Sigmoid colon (tissue), 7 donors: ENCODE results near the gene SUSD6. TPM values are rescaled to one million over a fixed set of nuclear protein-coding genes. Genes with fewer than 3 reads are reported as not detected.
"Not testable (repeated sequence)": the region's sequence is repeated elsewhere in the genome, so short reads cannot be mapped to it uniquely, and the experiment has no call there.

Source experiments
- DNase-seq: peaks from one replicate; pipeline ENCODE4 v3.0.0-alpha.2; 2019
- H3K27ac ChIP-seq, 4 donors: fragments of 200-600 bp; sonication (generic); one replicate each; pipeline ENCODE4 v1.5.1; 2016 to 2019; ENCODE audit warnings: mild to moderate bottlenecking in 1 of 4
- H3K27me3 ChIP-seq, 3 donors: fragments of 200-600 bp; sonication (generic); one replicate each; pipeline ENCODE4 v1.5.1; 2019; ENCODE audit warnings: mild to moderate bottlenecking in 1 of 3
- H3K36me3 ChIP-seq, 4 donors: fragments of 200-600 bp; sonication (generic); one replicate each; pipeline ENCODE4 v1.5.1; 2016 to 2019
- H3K4me1 ChIP-seq, 4 donors: fragments of 200-600 bp; sonication (generic); one replicate each; pipeline ENCODE4 v1.5.1; 2017 to 2019
- H3K4me3 ChIP-seq, 4 donors: fragments of 200-600 bp; sonication (generic); one replicate each; pipeline ENCODE4 v1.5.1; 2017 to 2019; ENCODE audit warnings: mild to moderate bottlenecking in 2 of 4, moderate library complexity in 1 of 4
- H3K9me3 ChIP-seq, 4 donors: fragments of 200-600 bp in 3 of 4; sonication (generic) in 3 of 4; one replicate each; pipeline versions ENCODE4 v1.5.1 to v1.6.1; 2013 to 2019
- CTCF ChIP-seq, 4 experiments: fragments of 450-650 bp in 3 of 4; fragments of 200-600 bp in 1 of 4; IDR thresholded peaks; one replicate each; pipeline ENCODE4 v1.5.1; 2016 to 2019; ENCODE audit warnings: antibody characterized with exemption in 4 of 4, mild to moderate bottlenecking in 3 of 4, moderate library complexity in 2 of 4
- EP300 ChIP-seq, 4 donors: sonication (generic); formaldehyde crosslinking; IDR thresholded peaks; one replicate each; pipeline ENCODE4 v1.6.1; 2017; ENCODE audit warnings: antibody characterized with exemption in 4 of 4
- POLR2A ChIP-seq, 2 donors: fragments of 450-650 bp; IDR thresholded peaks; one replicate each; pipeline ENCODE4 v1.6.1; 2016; ENCODE audit warnings: antibody characterized with exemption in 2 of 2, mild to moderate bottlenecking in 2 of 2, moderate library complexity in 2 of 2
- POLR2AphosphoS5 ChIP-seq, 4 donors: sonication (generic); formaldehyde crosslinking; IDR thresholded peaks; one replicate each; pipeline ENCODE4 v1.6.1; 2017; ENCODE audit warnings: antibody characterized with exemption in 4 of 4
- WGBS, 2 donors: extraction: QIAGEN DNeasy Blood & Tissue Kit; methylation state at CpG; one replicate each; pipeline ENCODE4 v1.1.7; 2013; 5-methylcytosine and 5-hydroxymethylcytosine counted together
- intact Hi-C: fragments of 100-400 bp; cut with DNase I; formaldehyde crosslinking; loops from one replicate; pipeline ENCODE4 v1.15.1; 2023
- polyA plus RNA-seq, 3 donors: library from polyadenylated mRNA; stranded (reverse); fragments of 200-250 nt; gene quantifications; one replicate each; pipeline ENCODE4 v1.2.3, GENCODE V29; 2013
- total RNA-seq, 4 donors: library from RNA; depleted of rRNA; stranded (reverse); fragments of >200 nt; gene quantifications; one replicate each; pipeline ENCODE4 v1.1.0, GENCODE V29; 2016
- donor health status: healthy with polysubstance abuse.
- donor health status: Bipolar disorder and iron deficiency.
- donor health status: healthy.

The SUSD6 gene
- total and polyA plus RNA-seq, 7 donors = 5.4 to 62.0 (median 13.9) TPM

GRCh38 chr14:69595336-69595735 is 16.1 kb upstream of the SUSD6 start:
- 93 to 96% methylated on average over 5 of the region's 5 CpGs for WGBS, 2 donors
- H3K4me1 ChIP-seq = peaks cover 0 to 9% (median 0%) of the 10 kb centered on the region in 4 donors
- no peak for DNase-seq
- H3K36me3 ChIP-seq = no peaks in the 10 kb centered on the region
- no peaks in the 10 kb centered on the region for H3K27me3 ChIP-seq
- TF ChIP-seq EP300 (IDR thresholded peaks at IDR 0.05) (no peak), POLR2AphosphoS5 (IDR thresholded peaks at IDR 0.05) (no peak), CTCF (IDR thresholded peaks at IDR 0.05) (no peak), POLR2A (IDR thresholded peaks at IDR 0.05) (no peak)
- intact Hi-C loops = no loop called here
- H3K4me3 ChIP-seq = no peak overlapping the region
- H3K9me3 ChIP-seq = no peaks in the 10 kb centered on the region
- no peak overlapping the region for H3K27ac ChIP-seq

- H3K4me1 ChIP-seq, DNase-seq, H3K27ac ChIP-seq, H3K36me3 ChIP-seq, intact Hi-C loops, H3K27me3 ChIP-seq, H3K4me3 ChIP-seq, H3K9me3 ChIP-seq: not testable (repeated sequence)
- WGBS, 2 donors = 87 to 94% methylated on average over 5 of the region's 5 CpGs
Observed at GRCh38 chr14:69599431-69599830, 12.0 kb upstream of the SUSD6 start.

DNA sequence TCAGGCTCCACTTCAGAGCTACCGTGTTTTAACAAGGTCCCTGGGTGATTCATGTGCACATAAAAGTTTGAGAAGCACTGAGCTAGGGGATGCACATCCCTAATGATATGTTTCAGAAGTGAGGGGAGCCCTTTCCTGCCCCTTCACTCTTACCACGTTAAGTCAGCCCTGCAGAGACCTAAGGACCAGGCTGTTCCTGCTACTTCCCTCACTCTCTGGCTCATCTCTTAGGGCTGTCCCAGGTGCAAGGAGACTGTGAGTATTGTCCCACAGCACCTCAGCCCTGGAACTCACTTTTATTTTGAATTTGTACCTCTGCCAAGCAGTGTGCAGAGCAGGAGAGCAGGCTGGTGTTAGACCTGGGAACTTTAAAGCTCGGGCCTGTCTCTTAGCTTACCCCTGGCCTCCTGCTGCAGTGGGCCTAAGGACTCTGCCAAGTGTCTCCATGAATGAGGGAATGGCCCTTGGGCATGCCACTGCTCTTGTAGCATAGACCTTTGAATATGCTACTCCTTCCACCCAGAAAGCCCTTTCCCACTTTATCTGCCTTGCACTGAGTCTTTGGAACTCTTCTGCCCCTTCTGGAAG is 11.0 kb upstream of the SUSD6 start:
- Histone ChIP-seq H3K36me3 (no peaks in the 10 kb centered on the region), H3K9me3 (no peaks in the 10 kb centered on the region), H3K4me1 (no peaks in the 10 kb centered on the region), H3K27ac (no peak overlapping the region), H3K4me3 (no peak overlapping the region), H3K27me3 (no peaks in the 10 kb centered on the region)
- no peak for DNase-seq
- WGBS, 2 donors = 76 to 79% methylated on average over 3 of the region's 3 CpGs
- TF ChIP-seq CTCF (IDR thresholded peaks at IDR 0.05) (no peak), EP300 (IDR thresholded peaks at IDR 0.05) (no peak), POLR2AphosphoS5 (IDR thresholded peaks at IDR 0.05) (no peak), POLR2A (IDR thresholded peaks at IDR 0.05) (no peak)
- intact Hi-C loops = no loop called here

- H3K9me3 ChIP-seq = no peaks in the 10 kb centered on the region
- H3K4me1 ChIP-seq = peaks cover 0 to 9% (median 7%) of the 10 kb centered on the region in 4 donors
- intact Hi-C loops = no loop called here
- no peak for TF ChIP-seq CTCF (IDR thresholded peaks at IDR 0.05)
- TF ChIP-seq EP300 (IDR thresholded peaks at IDR 0.05) = no peak
- TF ChIP-seq POLR2AphosphoS5 (IDR thresholded peaks at IDR 0.05) = no peak
- TF ChIP-seq POLR2A (IDR thresholded peaks at IDR 0.05) = no peak
- DNase-seq = no peak
- no peaks in the 10 kb centered on the region for H3K36me3 ChIP-seq
- H3K27me3 ChIP-seq = no peaks in the 10 kb centered on the region
- no peak overlapping the region for H3K27ac ChIP-seq
- no peak overlapping the region for H3K4me3 ChIP-seq
Observed at GRCh38 chr14:69605738-69606137, 5.7 kb upstream of the SUSD6 start.

- 21 to 69% methylated on average over 5 of the region's 5 CpGs for WGBS, 2 donors
- Histone ChIP-seq H3K27ac (no peak overlapping the region), H3K9me3 (no peaks in the 10 kb centered on the region), H3K27me3 (no peaks in the 10 kb centered on the region), H3K4me1 (peaks cover 0 to 11% (median 10%) of the 10 kb centered on the region in 4 donors), H3K4me3 (no peak overlapping the region), H3K36me3 (no peaks in the 10 kb centered on the region)
- TF ChIP-seq CTCF (IDR thresholded peaks at IDR 0.05) (no peak), POLR2AphosphoS5 (IDR thresholded peaks at IDR 0.05) (no peak), POLR2A (IDR thresholded peaks at IDR 0.05) (no peak), EP300 (IDR thresholded peaks at IDR 0.05) (no peak)
- intact Hi-C loops = no loop called here
- no peak for DNase-seq
Observed at GRCh38 chr14:69606258-69607184, 4.9 kb upstream of the SUSD6 start.
